PFSK-1 (cell line): ENCODE results near the gene APBA2.

Experiments
- POLR2AphosphoS5 ChIP-seq: IDR thresholded peaks from 2 replicates; pipeline ENCODE4 v1.6.1; 2012; ENCODE audit warnings: low read depth, mild to moderate bottlenecking, control low read depth, low read length, moderate library complexity
- REST ChIP-seq, 2 experiments: IDR thresholded peaks; 2 replicates each; pipeline versions ENCODE4 v1.6.1 to v1.8.0; 2011 to 2012; ENCODE audit warnings: low read depth in 2 of 2, low read length in 2 of 2, control low read depth in 1 of 2, inconsistent platforms in 1 of 2, mild to moderate bottlenecking in 1 of 2, moderate library complexity in 1 of 2; ENCODE audit not compliant: insufficient read depth in 1 of 2
- SIN3A ChIP-seq: IDR thresholded peaks from 2 replicates; pipeline ENCODE4 v1.6.1; 2012; ENCODE audit warnings: mild to moderate bottlenecking, low read length, moderate library complexity, borderline replicate concordance; ENCODE audit not compliant: insufficient read depth
- TAF1 ChIP-seq: IDR thresholded peaks from 2 replicates; pipeline ENCODE4 v1.6.1; 2012; ENCODE audit warnings: low read length, control low read depth, borderline replicate concordance; ENCODE audit not compliant: insufficient read depth

- TF ChIP-seq SIN3A: no peak
- TF ChIP-seq TAF1: no peak
- TF ChIP-seq POLR2AphosphoS5: no peak
- TF ChIP-seq REST (IDR thresholded peaks at IDR 0.05; ENCODE audit: insufficient read depth in 1 of 2, low read depth in 2 of 2, low read length in 2 of 2): no peak
Measured at GRCh38 chr15:29109762-29110161, 224.0 kb downstream of the APBA2 start.
